PC-9 (cell line): ENCODE data around the gene ADCY2.

Experiments
- EZH2 ChIP-seq: fragments of 200-600 bp; sonication (generic); IDR thresholded peaks from 2 replicates; pipeline ENCODE4 v1.8.0; 2017; ENCODE audit warnings: antibody characterized with exemption, low read depth
- TF ChIP-seq, protein P1 (sequence below): fragments of 200-600 bp; sonication (generic); conservative IDR thresholded peaks from 2 replicates; pipeline ENCODE4 v1.6.1; 2017; ENCODE audit warnings: mixed run types, antibody characterized with exemption, mild to moderate bottlenecking, moderate library complexity

DNA sequence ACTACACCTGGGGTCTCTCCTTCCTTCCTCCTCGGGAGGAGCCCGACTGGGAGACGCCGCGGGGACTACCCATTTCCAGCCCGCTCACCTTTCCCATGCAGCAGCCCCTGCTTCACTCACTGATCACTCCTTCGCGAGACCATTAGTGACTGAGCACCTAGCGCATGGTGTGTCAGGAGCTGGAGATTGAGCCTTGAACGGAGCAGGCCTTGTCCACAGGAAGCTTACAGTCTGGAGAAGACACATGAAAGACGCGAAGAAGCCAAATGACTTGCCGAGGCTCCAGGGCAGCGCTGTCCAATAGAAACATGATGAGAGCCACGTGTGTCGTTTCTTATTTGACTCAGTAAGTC is 455.3 kb downstream of the ADCY2 start:
- TF ChIP-seq, protein P1, sequence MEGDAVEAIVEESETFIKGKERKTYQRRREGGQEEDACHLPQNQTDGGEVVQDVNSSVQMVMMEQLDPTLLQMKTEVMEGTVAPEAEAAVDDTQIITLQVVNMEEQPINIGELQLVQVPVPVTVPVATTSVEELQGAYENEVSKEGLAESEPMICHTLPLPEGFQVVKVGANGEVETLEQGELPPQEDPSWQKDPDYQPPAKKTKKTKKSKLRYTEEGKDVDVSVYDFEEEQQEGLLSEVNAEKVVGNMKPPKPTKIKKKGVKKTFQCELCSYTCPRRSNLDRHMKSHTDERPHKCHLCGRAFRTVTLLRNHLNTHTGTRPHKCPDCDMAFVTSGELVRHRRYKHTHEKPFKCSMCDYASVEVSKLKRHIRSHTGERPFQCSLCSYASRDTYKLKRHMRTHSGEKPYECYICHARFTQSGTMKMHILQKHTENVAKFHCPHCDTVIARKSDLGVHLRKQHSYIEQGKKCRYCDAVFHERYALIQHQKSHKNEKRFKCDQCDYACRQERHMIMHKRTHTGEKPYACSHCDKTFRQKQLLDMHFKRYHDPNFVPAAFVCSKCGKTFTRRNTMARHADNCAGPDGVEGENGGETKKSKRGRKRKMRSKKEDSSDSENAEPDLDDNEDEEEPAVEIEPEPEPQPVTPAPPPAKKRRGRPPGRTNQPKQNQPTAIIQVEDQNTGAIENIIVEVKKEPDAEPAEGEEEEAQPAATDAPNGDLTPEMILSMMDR = no peak
- TF ChIP-seq EZH2 = no peak
